NCI-H1105 treated with DMSO at 0.1 percent for 48 hours (cell line): ENCODE data around the gene NAV2.

ENCODE experiments used
- DNase-seq: peaks from one replicate; lab custom pipeline; 2025; lab: John Stamatoyannopoulos, UW

Gene NAV2

GRCh38 chr11:19714387-19715363 lies 2.0 kb downstream of the NAV2 start:
- DNase-seq = peak; percentile 62

- no peak for DNase-seq
Measured at GRCh38 chr11:19715373-19715772, 2.7 kb downstream of the NAV2 start.

DNA sequence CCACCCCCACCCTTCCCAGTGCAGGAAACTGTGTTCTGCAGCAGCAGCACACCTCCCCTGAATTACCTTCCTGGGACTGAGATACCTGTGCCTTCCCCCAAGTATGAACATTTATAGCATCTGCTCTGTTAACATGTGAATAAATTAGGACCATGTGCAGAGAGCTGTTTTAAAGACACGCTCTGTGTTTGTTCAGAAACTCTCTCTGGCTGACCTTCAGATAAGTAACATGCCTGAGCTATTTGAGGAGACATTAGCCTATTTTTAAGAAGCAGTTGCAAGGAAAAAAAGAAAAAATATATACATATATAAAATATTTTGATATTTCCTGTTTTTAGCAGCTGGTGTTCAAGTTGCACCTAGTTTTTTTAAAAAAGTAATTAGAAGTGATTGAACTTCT lies 5.4 kb downstream of the NAV2 start:
- no peak for DNase-seq

- DNase-seq = no peak
Measured at GRCh38 chr11:19718951-19719350, 6.3 kb downstream of the NAV2 start.

DNA sequence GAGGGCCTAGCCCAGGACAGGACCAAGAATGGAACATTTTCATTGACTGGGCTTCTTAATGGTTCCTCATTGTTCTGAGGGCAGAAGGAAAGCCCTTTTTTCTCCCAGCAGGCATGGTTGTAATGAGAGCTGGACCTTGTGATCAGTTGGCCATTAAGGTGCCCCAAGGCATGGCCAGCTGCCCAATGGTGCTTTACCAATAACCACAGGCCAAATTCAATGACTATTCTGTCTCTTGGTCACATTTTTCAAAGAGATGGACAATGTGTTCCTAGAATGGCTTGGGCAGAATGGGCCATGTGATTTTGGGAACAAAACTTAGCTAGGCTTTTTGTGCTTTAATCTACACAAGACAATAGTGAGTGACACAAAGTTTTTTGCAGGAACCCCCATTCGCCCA lies 7.3 kb downstream of the NAV2 start:
- DNase-seq = no peak

DNA sequence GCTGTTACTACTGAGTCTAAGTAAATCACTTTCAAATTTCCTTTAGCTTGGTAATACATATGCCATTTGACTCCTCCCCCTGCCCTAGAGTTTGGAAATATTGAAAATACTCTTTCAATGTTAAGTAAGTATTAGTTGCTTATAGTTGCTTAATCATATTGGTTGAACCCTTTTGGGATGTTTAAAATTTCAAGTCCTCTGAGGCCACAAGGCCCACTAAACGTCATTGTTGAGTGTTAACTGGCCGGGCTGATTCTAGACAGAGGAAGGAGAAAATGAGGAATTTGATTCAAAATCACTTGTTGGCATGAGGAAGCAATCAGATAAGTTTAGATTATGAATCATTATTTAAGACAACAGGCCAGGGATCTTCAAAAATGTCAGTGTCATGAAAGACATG lies 8.5 kb downstream of the NAV2 start:
- DNase-seq = no peak

DNA sequence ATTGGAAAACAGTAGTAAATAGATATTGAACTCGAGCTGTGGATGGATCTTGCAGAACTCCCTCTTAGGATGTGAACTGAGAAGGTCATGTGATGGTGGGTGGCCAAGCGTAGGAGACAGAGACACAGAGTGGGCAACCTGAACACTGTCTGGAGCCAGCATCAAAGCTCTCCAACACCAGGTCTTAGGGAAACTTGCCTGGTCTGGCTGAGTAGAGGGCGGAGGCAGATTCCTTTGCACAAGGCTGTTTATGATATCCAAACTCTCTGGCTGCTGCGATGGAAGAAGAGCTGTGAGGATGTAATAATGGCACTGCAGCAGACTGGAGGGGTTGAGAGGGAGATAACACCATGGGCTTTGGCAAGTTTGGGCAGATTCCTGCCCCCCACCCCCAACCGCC lies 10.1 kb downstream of the NAV2 start:
- no peak for DNase-seq

GRCh38 chr11:19723572-19724342 lies 11.1 kb downstream of the NAV2 start:
- DNase-seq = no peak

- DNase-seq = no peak
Measured at GRCh38 chr11:19724765-19725164, 12.1 kb downstream of the NAV2 start.

DNA sequence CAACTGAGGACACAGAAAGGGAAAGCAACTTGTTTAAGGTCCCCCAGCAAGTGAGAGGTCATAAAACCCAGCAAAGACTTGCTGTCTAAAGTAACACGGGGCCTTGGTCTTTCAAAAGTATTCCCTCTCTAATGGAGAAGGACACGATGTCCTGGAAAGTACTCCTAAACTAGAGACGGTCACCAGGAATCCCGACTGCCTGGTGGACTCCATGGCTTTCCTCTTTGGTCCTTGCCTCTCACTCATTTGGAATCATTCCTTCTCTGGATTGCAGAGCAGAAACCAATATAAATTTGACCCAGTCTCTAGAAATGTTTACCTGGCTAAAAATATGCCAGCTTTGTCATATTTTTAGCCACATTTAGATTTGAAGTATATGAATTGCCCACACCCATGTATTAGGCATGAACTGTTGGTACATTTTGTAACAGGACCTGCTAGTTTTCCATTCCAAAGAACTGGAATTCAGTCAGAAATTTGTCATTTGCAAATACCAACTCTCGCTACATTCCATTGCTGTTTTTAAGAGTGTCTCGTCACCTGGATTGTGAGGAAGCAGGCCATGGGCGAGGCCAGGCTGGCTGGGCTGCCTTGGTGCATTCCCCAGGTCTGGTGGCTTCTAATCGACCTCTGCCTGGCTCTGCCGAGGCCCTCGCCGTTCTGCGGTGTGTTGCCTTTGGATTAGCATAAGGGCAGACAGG lies 12.9 kb downstream of the NAV2 start:
- DNase-seq = no peak

DNA sequence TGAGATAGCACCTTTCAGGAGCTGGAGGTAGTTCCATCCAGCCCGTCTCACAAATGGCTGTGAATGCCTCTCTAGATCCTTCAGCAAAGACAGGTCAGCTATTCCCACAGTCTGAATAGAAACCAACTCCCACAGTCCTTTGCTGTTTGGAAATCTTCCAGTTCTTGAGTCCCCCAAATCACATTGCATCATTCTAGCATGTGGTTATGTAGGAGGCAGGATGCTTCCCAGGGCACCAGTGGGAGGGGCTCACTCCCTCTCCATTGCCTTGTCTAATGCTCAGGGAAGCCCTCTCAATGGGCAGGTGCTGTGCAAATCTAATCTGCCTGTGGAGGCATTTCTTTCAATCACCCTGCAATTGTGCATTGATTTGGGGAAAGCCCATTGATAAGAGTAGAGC lies 14.6 kb downstream of the NAV2 start:
- peak; percentile 41 for DNase-seq

- no peak for DNase-seq
Measured at GRCh38 chr11:19728436-19728835, 15.8 kb downstream of the NAV2 start.

- no peak for DNase-seq
Measured at GRCh38 chr11:19729141-19729540, 16.5 kb downstream of the NAV2 start.

GRCh38 chr11:19730373-19730772 lies 17.7 kb downstream of the NAV2 start:
- no peak for DNase-seq

DNA sequence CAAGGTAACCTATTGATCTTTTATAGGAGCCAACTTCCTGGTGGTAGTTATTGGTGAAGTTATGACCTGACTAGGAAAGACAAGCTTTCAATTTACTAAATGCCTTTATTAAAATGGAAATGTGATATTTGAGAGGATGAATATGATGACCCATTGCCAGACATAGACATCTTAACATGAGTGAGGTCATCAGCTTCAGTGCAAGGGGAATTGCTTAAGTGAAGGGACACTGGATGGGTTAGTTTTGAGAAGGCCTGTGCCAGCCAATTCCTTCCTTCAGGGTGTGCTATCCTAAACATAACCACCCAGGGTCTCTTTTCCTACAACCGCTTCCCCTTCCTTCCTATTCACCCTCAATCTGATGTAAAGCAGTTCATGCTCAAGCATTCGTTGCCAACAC lies 21.5 kb downstream of the NAV2 start:
- no peak for DNase-seq

GRCh38 chr11:19735157-19735908 lies 22.7 kb downstream of the NAV2 start:
- no peak for DNase-seq

DNA sequence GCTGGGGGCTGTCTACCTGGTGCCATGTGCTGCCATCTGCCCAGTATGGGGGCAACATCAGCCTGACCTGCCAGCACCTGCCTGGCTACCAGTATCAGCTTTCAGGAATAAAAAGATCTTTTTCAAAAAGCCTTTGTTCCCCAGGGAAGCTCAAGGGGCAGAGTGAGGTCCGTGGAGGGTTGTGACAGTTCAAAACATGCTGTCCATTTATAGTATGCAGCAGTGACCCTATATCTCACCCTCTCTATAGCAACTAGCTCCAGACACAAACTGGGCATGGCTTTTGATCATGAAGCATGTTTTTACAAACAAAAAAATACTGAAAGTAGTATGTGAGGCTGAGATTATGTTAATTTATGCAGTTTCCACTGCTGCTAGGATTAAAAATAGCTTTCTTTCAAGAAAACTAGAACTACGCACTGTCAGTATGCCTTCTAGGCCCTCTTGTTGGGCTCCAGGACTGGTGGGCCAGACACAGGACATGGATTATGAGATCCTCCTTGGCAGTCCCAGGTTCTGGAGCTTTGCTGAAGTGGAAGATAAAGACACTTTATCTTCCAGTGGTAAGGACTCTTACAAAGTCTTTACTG lies 23.4 kb downstream of the NAV2 start:
- DNase-seq = peak; percentile 22

- no peak for DNase-seq
Measured at GRCh38 chr11:19736831-19737230, 24.2 kb downstream of the NAV2 start.

- no peak for DNase-seq
Measured at GRCh38 chr11:19737575-19737974, 24.9 kb downstream of the NAV2 start.

GRCh38 chr11:19738124-19738523 lies 25.5 kb downstream of the NAV2 start:
- no peak for DNase-seq

- no peak for DNase-seq
Measured at GRCh38 chr11:19739872-19740271, 27.2 kb downstream of the NAV2 start.
